HepG2 (cell line): ENCODE measurements around the gene LDLR. TPM values are rescaled to one million over a fixed set of nuclear protein-coding genes. Genes with fewer than 3 reads are reported as not detected.
A peak's percentile ranks its signal among the peaks of the same experiment; 100 is the strongest.

ENCODE experiments used
- ARID3A ChIP-seq: IDR thresholded peaks from 2 replicates; pipeline ENCODE4 v1.6.1; 2012; ENCODE audit warnings: low read depth, low read length, improper control_type of control experiment
- ELF1 ChIP-seq: sonication (generic); formaldehyde crosslinking; IDR thresholded peaks from 2 replicates; pipeline ENCODE4 v1.4.0; 2020; ENCODE audit warnings: missing genetic modification reagents
- SOX13 ChIP-seq, 3 experiments: fragments of 450-650 bp in 1 of 3; sonication (generic) in 1 of 3; formaldehyde crosslinking in 1 of 3; IDR thresholded peaks in 2 of 3; conservative IDR thresholded peaks in 1 of 3; 2 replicates each; pipeline versions ENCODE4 v1.5.0 to v1.6.1; 2016 to 2020; ENCODE audit warnings: antibody characterized with exemption in 1 of 3, mild to moderate bottlenecking in 1 of 3, missing compliant biosample characterization in 1 of 3, missing genetic modification reagents in 1 of 3, moderate library complexity in 1 of 3
- WIZ ChIP-seq: sonication (generic); formaldehyde crosslinking; IDR thresholded peaks from 2 replicates; pipeline ENCODE4 v1.5.1; 2020; ENCODE audit warnings: mild to moderate bottlenecking, missing genetic modification reagents
- ZBED4 ChIP-seq: sonication (generic); formaldehyde crosslinking; IDR thresholded peaks from 2 replicates; pipeline ENCODE4 v1.4.0; 2020; ENCODE audit warnings: missing genetic modification reagents, borderline replicate concordance
- ZNF407 ChIP-seq: sonication (generic); formaldehyde crosslinking; IDR thresholded peaks from one replicate; pipeline ENCODE4 v1.5.1; 2020; ENCODE audit warnings: mild to moderate bottlenecking, missing genetic modification reagents; ENCODE audit errors: not compliant biosample characterization
- polyA plus RNA-seq, 8 experiments: library from polyadenylated mRNA; depleted of rRNA in 3 of 8; stranded (reverse) in 7 of 8; unstranded in 1 of 8; fragments of >200 nt; fragmentation: Illumina TruSeq in 4 of 8; extraction: Trizol in 4 of 8; gene quantifications; 2 replicates each; pipeline versions ENCODE4 v1.2.1 to v1.2.3, GENCODE V29; 2011 to 2016; ENCODE audit warnings: low read depth in 4 of 8, missing spikeins in 1 of 8, mixed read lengths in 1 of 8; ENCODE audit not compliant: insufficient read depth in 1 of 8
- total RNA-seq, 5 experiments: library from RNA; depleted of rRNA; stranded (reverse); fragments of >200 nt; fragmentation: Illumina TruSeq; extraction: Trizol; gene quantifications; 2 replicates each; pipeline ENCODE4 v1.2.3, GENCODE V29; 2016; ENCODE audit warnings: low read depth in 1 of 5
- TF ChIP-seq, protein P1 (sequence below): IDR thresholded peaks from 2 replicates; pipeline ENCODE4 v1.6.1; 2016; ENCODE audit warnings: low read depth, control low read depth
- TF ChIP-seq, protein P2 (sequence below): fragments of 450-650 bp; IDR thresholded peaks from 2 replicates; pipeline ENCODE4 v1.6.1; 2017; ENCODE audit warnings: mild to moderate bottlenecking

LDLR gene
- total and polyA plus RNA-seq, 2 of the 13 experiments (the other 11 are each of a cell fraction or from before 2014, with no cell fraction given) = 51.6 to 92.5 TPM

- TF ChIP-seq ZBED4 (no peak), ARID3A (no peak), SOX13 (IDR thresholded peaks at IDR 0.05) (peak; percentile 18; the same call in 1 of the 2 replicates), SOX13 (CRISPR knock-in tag; conservative IDR thresholded peaks at IDR 0.05 in 1 of 2, IDR thresholded peaks at IDR 0.05 in 1 of 2) (peak in 1 of 2 experiments; percentile 46; a peak in 1 of 4 replicates), WIZ (CRISPR knock-in tag) (no peak), ELF1 (CRISPR knock-in tag) (no peak; the same call in 1 of the 2 replicates), ZNF407 (no peak)
- TF ChIP-seq, protein P1, sequence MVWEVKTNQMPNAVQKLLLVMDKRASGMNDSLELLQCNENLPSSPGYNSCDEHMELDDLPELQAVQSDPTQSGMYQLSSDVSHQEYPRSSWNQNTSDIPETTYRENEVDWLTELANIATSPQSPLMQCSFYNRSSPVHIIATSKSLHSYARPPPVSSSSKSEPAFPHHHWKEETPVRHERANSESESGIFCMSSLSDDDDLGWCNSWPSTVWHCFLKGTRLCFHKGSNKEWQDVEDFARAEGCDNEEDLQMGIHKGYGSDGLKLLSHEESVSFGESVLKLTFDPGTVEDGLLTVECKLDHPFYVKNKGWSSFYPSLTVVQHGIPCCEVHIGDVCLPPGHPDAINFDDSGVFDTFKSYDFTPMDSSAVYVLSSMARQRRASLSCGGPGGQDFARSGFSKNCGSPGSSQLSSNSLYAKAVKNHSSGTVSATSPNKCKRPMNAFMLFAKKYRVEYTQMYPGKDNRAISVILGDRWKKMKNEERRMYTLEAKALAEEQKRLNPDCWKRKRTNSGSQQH (CRISPR knock-in tag) = no peak
- TF ChIP-seq, protein P2, sequence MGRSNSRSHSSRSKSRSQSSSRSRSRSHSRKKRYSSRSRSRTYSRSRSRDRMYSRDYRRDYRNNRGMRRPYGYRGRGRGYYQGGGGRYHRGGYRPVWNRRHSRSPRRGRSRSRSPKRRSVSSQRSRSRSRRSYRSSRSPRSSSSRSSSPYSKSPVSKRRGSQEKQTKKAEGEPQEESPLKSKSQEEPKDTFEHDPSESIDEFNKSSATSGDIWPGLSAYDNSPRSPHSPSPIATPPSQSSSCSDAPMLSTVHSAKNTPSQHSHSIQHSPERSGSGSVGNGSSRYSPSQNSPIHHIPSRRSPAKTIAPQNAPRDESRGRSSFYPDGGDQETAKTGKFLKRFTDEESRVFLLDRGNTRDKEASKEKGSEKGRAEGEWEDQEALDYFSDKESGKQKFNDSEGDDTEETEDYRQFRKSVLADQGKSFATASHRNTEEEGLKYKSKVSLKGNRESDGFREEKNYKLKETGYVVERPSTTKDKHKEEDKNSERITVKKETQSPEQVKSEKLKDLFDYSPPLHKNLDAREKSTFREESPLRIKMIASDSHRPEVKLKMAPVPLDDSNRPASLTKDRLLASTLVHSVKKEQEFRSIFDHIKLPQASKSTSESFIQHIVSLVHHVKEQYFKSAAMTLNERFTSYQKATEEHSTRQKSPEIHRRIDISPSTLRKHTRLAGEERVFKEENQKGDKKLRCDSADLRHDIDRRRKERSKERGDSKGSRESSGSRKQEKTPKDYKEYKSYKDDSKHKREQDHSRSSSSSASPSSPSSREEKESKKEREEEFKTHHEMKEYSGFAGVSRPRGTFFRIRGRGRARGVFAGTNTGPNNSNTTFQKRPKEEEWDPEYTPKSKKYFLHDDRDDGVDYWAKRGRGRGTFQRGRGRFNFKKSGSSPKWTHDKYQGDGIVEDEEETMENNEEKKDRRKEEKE = no peak
These were observed 53.4 kb downstream of the LDLR start (continued) for GRCh38 chr19:11142528-11143171.
